Heart right ventricle (tissue), 16 donors: ENCODE data around the gene LAMC3. TPM values are rescaled to one million over a fixed set of nuclear protein-coding genes. Genes with fewer than 3 reads are reported as not detected.

Experiments used
- ATAC-seq, 8 donors: fragments of 200-7000 bp; cut with Tn5 transposase; one replicate each; pipeline ENCODE4 v1.9.1; 2020; ENCODE audit warnings: mild to moderate bottlenecking in 8 of 8, moderate library complexity in 8 of 8, moderate number of reproducible peaks in 1 of 8
- DNase-seq, 2 donors: peaks; one replicate each; pipeline ENCODE4 v3.0.0-alpha.2; 2020
- H3K27ac ChIP-seq, 10 donors: fragments of 200-600 bp; sonication (generic) in 2 of 10; one replicate each; pipeline versions ENCODE4 v1.5.0 to v1.8.0; 2020 to 2022; ENCODE audit warnings: mild to moderate bottlenecking in 3 of 10
- H3K27me3 ChIP-seq, 7 donors: fragments of 200-600 bp; one replicate each; pipeline ENCODE4 v1.8.0; 2021 to 2022; ENCODE audit warnings: mild to moderate bottlenecking in 2 of 7
- H3K36me3 ChIP-seq, 9 donors: fragments of 200-600 bp; sonication (generic) in 1 of 9; one replicate each; pipeline versions ENCODE4 v1.5.0 to v1.8.0; 2020 to 2022; ENCODE audit warnings: mild to moderate bottlenecking in 2 of 9
- H3K4me1 ChIP-seq, 9 donors: fragments of 200-600 bp; sonication (generic) in 1 of 9; one replicate each; pipeline versions ENCODE4 v1.5.0 to v1.8.0; 2020 to 2022; ENCODE audit warnings: mild to moderate bottlenecking in 4 of 9
- H3K4me3 ChIP-seq, 10 donors: fragments of 200-600 bp; sonication (generic) in 2 of 10; one replicate each; pipeline versions ENCODE4 v1.5.0 to v1.8.0; 2020 to 2022; ENCODE audit warnings: mild to moderate bottlenecking in 7 of 10, moderate library complexity in 2 of 10
- H3K9me3 ChIP-seq, 11 donors: fragments of 200-600 bp in 10 of 11; sonication (generic) in 2 of 11; one replicate each; pipeline versions ENCODE4 v1.5.0 to v1.8.0; 2013 to 2022; ENCODE audit warnings: mild to moderate bottlenecking in 2 of 11, control low read depth in 1 of 11, moderate library complexity in 1 of 11
- CTCF ChIP-seq, 9 donors: fragments of 200-600 bp; sonication (generic) in 2 of 9; IDR thresholded peaks; one replicate each; pipeline versions ENCODE4 v1.5.0 to v1.8.0; 2021 to 2022; ENCODE audit warnings: antibody characterized with exemption in 9 of 9, mild to moderate bottlenecking in 5 of 9, moderate library complexity in 1 of 9
- WGBS, 2 donors: extraction: QIAGEN DNeasy Blood & Tissue Kit; methylation state at CpG; one replicate each; pipeline ENCODE4 v1.1.7; 2013; ENCODE audit warnings: inconsistent platforms in 1 of 2; 5-methylcytosine and 5-hydroxymethylcytosine counted together
- intact Hi-C, 10 donors: fragments of 100-400 bp; cut with DNase I; formaldehyde crosslinking; loops; one replicate each; pipeline versions ENCODE4 v1.11.1 to v1.14.2; 2022
- polyA plus RNA-seq, 2 donors: library from polyadenylated mRNA; stranded (reverse); fragments of 200-250 nt; gene quantifications; one replicate each; pipeline ENCODE4 v1.2.3, GENCODE V29; 2013
- total RNA-seq, 10 donors: library from RNA; stranded (reverse); fragmentation: NEBNext Ultra II Directional in 3 of 10; extraction: Animal tissue kit (Norgen Biotek cat#: 25700) in 3 of 10; gene quantifications; one replicate each; pipeline versions ENCODE4 v1.2.1 to v1.2.4, GENCODE V29; 2021 to 2023
- donor health status: Arrhythmogenic right ventricular cardiomyopathy.
- donor health status: ischemic (EF 13 %, LVEDD 7.1; RV severe dilation, severe dysfunction).
- donor health status: healthy with polysubstance abuse.
- donor health status: DM: no; HTN: yes; CAD: no.
- donor health status: DM: no; HTN: no; CAD: no.
- donor health status: ischemic (EF 25% LVEDD 6.9; RV normal size, moderate dysfunction).
- donor health status: ischemic (EF 25% LVEDD 5.7; RV mildly dilated, moderate dysfunction).
- donor health status: healthy.
- donor health status: DM: yes; HTN: yes; CAD: no.
- donor health status: Ischemic cardiomyopathy.
- donor health status: ischemic (EF 35%, LVEDD 5.7; RV mildly dilated, moderate dysfunction).
- donor health status: nonischemic (EF 11% LVEDD 7.7; RV severe dilation, severe dysfunction).
- donor health status: DM: yes; HTN: yes; CAD: no.
- donor health status: PGD.
- donor health status: ischemic (EF 29% LVEDD 5.4; RV normal size, mild dysfunction).
- donor health status: nonischemic (EF 23%, LVEDD 6.1; RV moderate dilation, normal function).

The LAMC3 gene
- total and polyA plus RNA-seq, 12 donors: 0.07 to 5.4 (median 0.30) TPM; not detected in 1

GRCh38 chr9:130974697-130975096 lies 34.3 kb upstream of the LAMC3 start:
- ATAC-seq: no peak
- WGBS, 2 donors: 87 to 88% methylated on average over 5 of the region's 5 CpGs

GRCh38 chr9:130975156-130975555 lies 33.8 kb upstream of the LAMC3 start:
- ATAC-seq: no peak
- Histone ChIP-seq H3K27ac (no peak overlapping the region), H3K4me3 (no peak overlapping the region), H3K9me3 (no peaks in the 10 kb centered on the region), H3K36me3 (no peaks in the 10 kb centered on the region), H3K27me3 (peaks cover 0 to 35% (median 18%) of the 10 kb centered on the region in 7 donors), H3K4me1 (no peaks in the 10 kb centered on the region)
- WGBS, 2 donors: 89 to 91% methylated on average over 5 of the region's 5 CpGs
- intact Hi-C loops: no loop called here
- DNase-seq: no peak
- TF ChIP-seq CTCF (IDR thresholded peaks at IDR 0.05): no peak

More at GRCh38 chr9:130974697-130975096, 34.3 kb upstream of the LAMC3 start:
- intact Hi-C loops: no loop called here
- no peak for DNase-seq
- Histone ChIP-seq H3K27me3 (peaks cover 0 to 31% (median 18%) of the 10 kb centered on the region in 7 donors), H3K4me1 (no peaks in the 10 kb centered on the region), H3K9me3 (no peaks in the 10 kb centered on the region), H3K4me3 (no peak overlapping the region), H3K27ac (no peak overlapping the region), H3K36me3 (no peaks in the 10 kb centered on the region)
- no peak for TF ChIP-seq CTCF (IDR thresholded peaks at IDR 0.05)

GRCh38 chr9:130975932-130976841 lies 32.8 kb upstream of the LAMC3 start:
- intact Hi-C loops: no loop called here
- peaks cover 0 to 35% (median 18%) of the 10 kb centered on the region in 7 donors for H3K27me3 ChIP-seq

GRCh38 chr9:130977811-130978221 lies 31.2 kb upstream of the LAMC3 start:
- Histone ChIP-seq H3K4me3 (no peak overlapping the region), H3K27me3 (peaks cover 0 to 31% (median 17%) of the 10 kb centered on the region in 7 donors), H3K4me1 (no peaks in the 10 kb centered on the region), H3K36me3 (no peaks in the 10 kb centered on the region), H3K27ac (peak overlapping the region in 2 of 10 donors; percentile 3 to 44), H3K9me3 (no peaks in the 10 kb centered on the region)
- 23 to 31% methylated on average over 16 of the region's 16 CpGs for WGBS, 2 donors
- DNase-seq (peak; percentile 29 to 54), ATAC-seq (peak; percentile 52 to 94 (median 88))
- intact Hi-C loops: no loop called here
- no peak for TF ChIP-seq CTCF (IDR thresholded peaks at IDR 0.05)

More at GRCh38 chr9:130975932-130976841, 32.8 kb upstream of the LAMC3 start:
- ATAC-seq (no peak), DNase-seq (no peak)
- no peak overlapping the region for H3K4me3 ChIP-seq
- no peak for TF ChIP-seq CTCF (IDR thresholded peaks at IDR 0.05)
- no peaks in the 10 kb centered on the region for H3K36me3 ChIP-seq
- no peak overlapping the region for H3K27ac ChIP-seq
- no peaks in the 10 kb centered on the region for H3K4me1 ChIP-seq
- H3K9me3 ChIP-seq: no peaks in the 10 kb centered on the region
- 82 to 92% methylated on average over 13 of the region's 13 CpGs for WGBS, 2 donors
